NCI-H345 treated with DMSO at 0.1 percent for 48 hours (cell line): Measurements from ENCODE around the gene NDUFAF2.
"Not testable (repeated sequence)": the region's sequence is repeated elsewhere in the genome, so short reads cannot be mapped to it uniquely, and the experiment has no call there.

Experiments
- DNase-seq: peaks from one replicate; lab custom pipeline; 2025; ENCODE audit not compliant: unreplicated experiment; lab: John Stamatoyannopoulos, UW

The NDUFAF2 gene

GRCh38 chr5:61168951-61169350, 223.9 kb downstream of the NDUFAF2 start:
- no peak for DNase-seq

DNA sequence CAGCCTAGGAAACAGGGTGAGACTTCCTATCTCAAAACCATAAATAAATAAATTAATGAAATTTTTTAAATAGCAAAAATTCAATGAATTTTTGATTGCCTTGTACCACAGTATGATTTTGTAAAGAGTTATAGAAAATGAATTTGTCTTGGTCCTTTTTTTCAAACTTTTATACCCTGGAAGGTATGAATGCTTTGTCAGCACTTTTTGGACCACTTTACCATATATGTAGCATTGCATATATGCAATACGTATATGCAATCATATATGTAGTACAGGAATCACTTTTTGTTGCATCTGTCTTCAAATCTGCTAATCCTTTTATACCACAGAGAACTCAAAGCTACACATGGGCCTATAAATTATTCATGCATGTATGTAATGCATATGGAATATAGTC, 226.5 kb downstream of the NDUFAF2 start:
- no peak for DNase-seq

- DNase-seq = no peak
These were observed 231.6 kb downstream of the NDUFAF2 start for GRCh38 chr5:61176631-61177030.

- DNase-seq = no peak
These were observed 232.1 kb downstream of the NDUFAF2 start for GRCh38 chr5:61177070-61177469.

DNA sequence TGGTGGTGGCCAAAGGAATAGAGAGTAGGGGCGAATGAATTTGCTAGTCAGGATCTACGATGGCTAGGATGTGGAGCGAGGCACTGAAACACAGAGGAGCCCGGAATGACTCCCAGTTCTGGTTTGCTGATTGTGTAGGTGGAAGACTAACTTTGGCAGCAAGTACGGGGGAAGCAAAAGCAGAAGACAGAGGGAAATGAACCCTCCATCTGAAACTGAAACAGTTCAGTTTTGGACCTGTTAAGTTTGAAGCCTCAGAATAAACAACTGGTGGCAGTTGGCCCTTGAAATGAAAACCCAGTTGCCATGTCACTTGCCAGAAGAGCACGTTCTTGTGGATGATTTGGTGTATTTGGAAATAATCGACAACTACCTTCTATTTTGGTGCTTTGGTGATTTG, 232.7 kb downstream of the NDUFAF2 start:
- DNase-seq = no peak

- no peak for DNase-seq
These were observed 233.7 kb downstream of the NDUFAF2 start for GRCh38 chr5:61178702-61179101.

DNA sequence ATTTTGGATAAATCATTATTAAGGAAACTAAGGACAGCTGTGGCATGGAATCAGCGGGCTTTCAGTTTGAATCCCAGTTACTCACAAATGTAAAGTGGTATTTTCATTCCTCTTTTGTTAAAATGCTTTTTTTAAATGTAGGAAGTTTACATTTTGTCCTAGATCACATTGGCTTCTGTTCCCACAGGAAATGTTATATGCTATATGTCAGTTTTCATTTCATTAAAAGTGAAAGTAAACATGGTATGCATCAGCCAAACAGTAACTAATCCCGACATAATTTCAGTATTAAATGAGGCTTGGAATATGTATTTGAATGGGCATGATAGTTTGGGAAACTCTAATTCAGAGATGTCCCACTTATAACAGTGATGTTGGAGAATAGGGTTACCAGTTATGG, 235.9 kb downstream of the NDUFAF2 start:
- no peak for DNase-seq

- no peak for DNase-seq
These were observed 237.4 kb downstream of the NDUFAF2 start for GRCh38 chr5:61182449-61182848.

GRCh38 chr5:61183538-61183937, 238.5 kb downstream of the NDUFAF2 start:
- no peak for DNase-seq

GRCh38 chr5:61184708-61185107, 239.7 kb downstream of the NDUFAF2 start:
- no peak for DNase-seq

DNA sequence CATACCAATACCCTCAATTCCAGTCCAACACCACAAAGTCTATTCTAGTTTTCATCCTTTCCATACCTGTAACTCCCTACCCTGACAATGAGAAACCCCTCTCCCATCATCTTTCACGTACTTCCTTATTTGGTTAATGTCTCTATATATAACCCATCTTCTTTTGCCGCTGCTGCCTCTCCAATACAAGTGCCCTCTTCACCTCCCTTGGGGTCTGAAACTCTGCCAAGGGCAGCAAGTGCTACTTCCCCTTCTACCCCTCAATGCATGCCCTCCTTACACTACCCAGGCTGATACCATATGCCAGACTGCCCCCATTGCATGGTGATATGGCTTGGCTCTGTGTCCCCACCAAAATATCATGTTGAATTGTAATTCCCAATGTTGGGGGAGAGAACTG, 241.6 kb downstream of the NDUFAF2 start:
- DNase-seq = no peak

DNA sequence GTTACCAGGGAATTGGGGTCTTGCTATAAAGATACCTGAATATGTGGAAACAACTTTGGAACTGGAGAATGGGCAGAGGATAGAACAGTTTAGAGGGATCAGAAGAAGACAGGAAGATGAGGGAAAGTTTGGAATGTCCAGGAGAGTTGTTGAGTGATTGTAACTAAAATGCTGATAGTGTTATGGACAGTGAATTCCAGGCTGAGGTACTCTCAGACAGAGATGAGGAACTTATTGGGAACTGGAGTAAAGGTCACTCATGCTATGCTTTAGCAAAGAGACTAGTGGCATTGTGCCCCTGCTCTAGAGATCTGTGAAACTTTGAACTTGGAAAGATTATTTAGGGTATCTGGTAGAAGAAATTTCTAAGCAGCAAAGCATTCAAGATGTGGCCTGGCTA, 242.3 kb downstream of the NDUFAF2 start:
- not testable (repeated sequence) for DNase-seq

DNA sequence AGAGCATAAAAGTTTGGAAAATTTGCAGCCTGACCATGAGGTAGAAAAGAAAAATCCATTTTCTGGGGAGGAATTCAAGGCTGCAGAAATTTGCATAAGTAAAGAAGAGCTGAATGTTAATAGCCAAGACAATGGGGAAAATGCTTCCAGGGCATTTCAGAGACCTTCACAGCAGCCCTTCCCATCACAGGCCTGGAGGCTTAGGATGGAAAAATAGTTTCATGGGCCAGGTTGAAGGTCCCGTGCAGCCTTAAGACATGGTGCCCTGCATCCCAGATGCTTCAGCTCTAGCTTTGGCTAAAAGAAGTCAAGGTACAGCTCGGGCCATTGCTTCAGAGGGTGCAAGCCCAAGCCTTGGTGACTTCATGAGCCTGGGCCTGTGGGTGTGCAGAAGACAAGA, 242.8 kb downstream of the NDUFAF2 start:
- DNase-seq = not testable (repeated sequence)

GRCh38 chr5:61198606-61199005, 253.6 kb downstream of the NDUFAF2 start:
- DNase-seq = no peak

DNA sequence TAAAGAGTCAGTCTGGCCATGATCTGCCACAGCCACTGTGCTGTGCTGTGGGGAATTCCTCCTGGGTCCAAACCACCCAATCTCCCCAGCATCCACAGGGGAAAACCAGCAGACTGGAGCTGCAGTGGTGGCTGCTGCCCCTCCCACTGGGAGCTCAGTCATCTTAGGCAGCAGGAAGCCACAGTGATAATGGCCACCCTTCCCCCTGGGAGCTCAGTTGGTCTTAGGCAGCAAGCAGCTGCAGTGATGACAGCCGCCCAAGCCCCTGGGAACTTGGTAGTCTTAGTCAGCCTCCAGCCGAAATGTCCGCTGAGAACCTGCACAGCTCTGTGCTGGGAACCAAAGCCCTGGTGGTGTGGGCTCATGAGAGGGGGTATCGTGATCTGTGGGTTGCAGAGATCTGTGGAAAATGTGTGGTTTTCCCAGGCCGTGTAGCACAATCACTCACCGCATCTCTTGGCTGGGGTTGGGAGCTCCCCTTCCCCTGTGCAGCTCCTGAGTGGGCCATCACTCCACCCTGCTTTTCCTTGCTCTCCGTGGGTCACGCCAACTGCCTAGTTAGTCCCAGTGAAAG, 255.7 kb downstream of the NDUFAF2 start:
- no peak for DNase-seq

GRCh38 chr5:61202213-61202612, 257.2 kb downstream of the NDUFAF2 start:
- DNase-seq = no peak
